ENCODE measurements around the gene SIRPA. TPM values are rescaled to one million over a fixed set of nuclear protein-coding genes. Genes with fewer than 3 reads are reported as not detected.

Gene SIRPA
- total RNA-seq, 2 experiments from 2014 or later: 0.04 TPM; not detected in 1

DNA sequence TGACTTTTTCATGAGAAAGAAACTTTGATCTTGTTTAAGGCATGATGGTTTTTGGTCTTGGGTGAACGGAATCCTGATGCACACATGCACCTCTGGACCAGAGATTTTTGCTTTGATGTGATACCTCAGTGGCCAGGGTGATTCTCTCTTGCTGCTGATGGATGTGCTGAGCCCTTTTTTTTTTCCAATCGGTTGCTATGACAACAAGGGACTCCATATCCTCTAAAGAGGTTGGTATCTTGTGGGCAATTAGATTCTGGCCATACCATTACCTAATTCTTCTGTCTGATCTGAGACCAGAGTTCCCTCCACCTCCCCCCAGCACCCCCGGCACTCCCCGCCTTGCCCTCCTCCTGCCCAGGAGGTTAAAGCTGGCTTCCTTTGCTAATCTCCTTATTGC lies 73.8 kb downstream of the SIRPA start:
- ChIA-PET POLR2A (no interaction called here), CTCF (interaction anchor here (1.7 kb wide), 1 partner anchor 203 kb away, joined by 6 read pairs; no protein-coding TSS in a partner anchor)

- POLR2A ChIA-PET: no interaction called here
- CTCF ChIA-PET: interaction anchor here (1.7 kb wide), 1 partner anchor 201 kb away, joined by 5 read pairs; no protein-coding TSS in a partner anchor
These were observed 76.8 kb downstream of the SIRPA start for GRCh38 chr20:1971893-1972586.

DNA sequence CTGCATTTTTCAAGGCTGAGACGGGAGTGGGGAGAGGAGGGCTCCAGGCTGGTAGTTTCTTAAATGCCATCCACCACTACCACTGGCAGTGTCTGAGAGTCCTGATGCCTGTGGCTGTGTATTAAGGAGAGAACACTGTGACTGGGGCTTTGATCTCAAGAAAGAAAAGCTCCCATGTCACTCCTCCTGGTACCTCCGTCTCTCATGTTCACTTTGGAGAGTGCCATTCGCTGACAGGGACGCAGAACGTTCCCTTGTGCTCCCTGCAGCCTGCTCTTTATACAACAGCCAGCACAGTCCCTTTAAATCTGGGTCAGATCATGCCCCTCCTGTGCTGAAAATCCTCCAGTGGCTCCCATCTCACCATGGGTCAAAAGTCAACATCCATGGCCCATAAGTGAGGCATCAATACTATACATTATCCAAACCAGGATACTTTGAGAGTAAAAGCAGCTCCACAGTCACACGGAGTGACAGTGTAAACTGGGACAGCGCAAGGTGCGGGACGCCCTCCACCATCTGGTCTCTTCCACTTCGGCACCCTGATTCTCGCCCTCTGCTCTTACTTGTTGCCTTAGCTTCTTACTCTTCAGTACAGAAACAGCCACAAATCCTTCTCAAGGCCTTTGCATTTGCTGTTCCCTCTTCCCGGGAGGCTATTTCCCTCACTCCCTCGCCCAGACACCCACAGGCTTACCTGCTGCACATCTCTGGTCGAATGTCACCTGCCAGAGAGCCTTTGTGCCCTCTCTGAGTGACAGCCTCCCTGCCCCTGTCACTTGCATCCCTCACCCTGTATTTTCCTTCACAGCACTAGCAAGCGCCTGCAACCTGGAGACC lies 78.6 kb downstream of the SIRPA start:
- CTCF ChIA-PET: no interaction called here
- POLR2A ChIA-PET: no interaction called here

- ChIA-PET POLR2A (no interaction called here), CTCF (no interaction called here)
These were observed 80.1 kb downstream of the SIRPA start for GRCh38 chr20:1975291-1975690.

- CTCF ChIA-PET: no interaction called here
- POLR2A ChIA-PET: no interaction called here
These were observed 84.0 kb downstream of the SIRPA start for GRCh38 chr20:1979106-1979778.

DNA sequence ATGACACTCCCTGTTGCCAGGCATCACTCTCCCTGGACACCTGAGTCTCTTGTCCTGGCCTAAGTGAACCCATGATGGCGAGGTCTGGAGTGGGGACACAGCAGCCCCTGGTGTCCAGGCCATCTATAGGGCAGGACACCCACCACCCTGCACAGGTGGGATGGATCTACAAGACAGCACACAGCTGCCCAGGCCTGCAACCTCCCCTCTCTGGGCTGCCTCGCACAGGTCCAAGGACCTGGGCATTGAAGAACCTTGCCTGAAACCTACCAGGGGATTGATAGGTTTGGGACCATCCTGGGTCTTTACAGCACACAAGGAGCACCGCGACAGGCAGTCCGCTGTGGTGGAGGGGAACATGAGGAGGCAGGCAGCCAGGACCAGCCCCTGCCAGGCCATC lies 87.5 kb downstream of the SIRPA start:
- ChIA-PET CTCF (interaction anchor here (0.6 kb wide), 1 partner anchor 89 kb away, joined by 4 read pairs; no protein-coding TSS in a partner anchor), POLR2A (no interaction called here)

GRCh38 chr20:1983301-1983700 lies 88.1 kb downstream of the SIRPA start:
- ChIA-PET POLR2A (no interaction called here), CTCF (no interaction called here)

GRCh38 chr20:1987826-1988225 lies 92.6 kb downstream of the SIRPA start:
- CTCF ChIA-PET: no interaction called here
- POLR2A ChIA-PET: no interaction called here

Other genes starting within 250 kb of the SIRPA start
- 10 to 100 TPM; 16.5 to 16.8 TPM for gene SIRPG, start 237.6 kb upstream of the SIRPA start, total RNA-seq
- not detected for gene PDYN, start 98.7 kb downstream of the SIRPA start, total RNA-seq
- gene STK35, start 206.4 kb downstream of the SIRPA start, total RNA-seq: 10 to 100 TPM; 20.4 to 20.7 TPM

All from activated CD8-positive, alpha-beta memory T cell treated with anti-CD3 and anti-CD28 coated beads for 36 hours (primary cell).